GM13976 (cell line): Measurements from ENCODE around the gene PAPOLA.

Experiments used
- DNase-seq: peaks from one replicate; pipeline ENCODE4 v3.0.0; 2012; ENCODE audit warnings: low spot score
- CTCF ChIP-seq: IDR thresholded peaks from 2 replicates; pipeline ENCODE4 v1.5.1; 2012; ENCODE audit warnings: borderline replicate concordance, mild to moderate bottlenecking; ENCODE audit not compliant: insufficient read depth; ENCODE audit errors: extremely low read depth, missing control alignments, control extremely low read depth
- in situ Hi-C: fragments of 300-500 bp; cut with MboI; formaldehyde crosslinking; loops from one replicate; pipeline ENCODE4 v1.12.0; 2022; ENCODE audit warnings: low sequenced_read_pairs, mixed read lengths, inconsistent platforms; ENCODE audit not compliant: unreplicated experiment

The PAPOLA gene

DNA sequence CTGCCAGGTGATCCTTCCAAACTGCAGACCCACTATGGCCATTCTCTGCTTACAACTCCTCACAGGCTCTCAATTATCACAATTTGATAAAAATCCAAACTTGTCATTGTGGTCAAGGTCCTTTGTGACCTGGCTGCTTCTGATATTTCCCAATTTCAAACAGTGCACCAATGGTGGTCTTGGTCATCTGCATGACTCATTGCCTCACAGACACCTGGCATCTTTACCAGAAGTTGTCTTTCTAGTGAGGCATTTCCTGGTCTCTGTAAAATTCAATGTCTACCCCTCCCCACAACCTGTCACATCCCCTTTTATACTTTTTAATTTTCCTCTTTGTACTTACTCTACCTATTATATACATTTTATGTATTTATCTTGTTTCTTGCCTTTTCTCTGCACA, 17.8 kb upstream of the PAPOLA start:
- DNase-seq: no peak
- no peak for TF ChIP-seq CTCF
- in situ Hi-C loops: no loop called here

DNA sequence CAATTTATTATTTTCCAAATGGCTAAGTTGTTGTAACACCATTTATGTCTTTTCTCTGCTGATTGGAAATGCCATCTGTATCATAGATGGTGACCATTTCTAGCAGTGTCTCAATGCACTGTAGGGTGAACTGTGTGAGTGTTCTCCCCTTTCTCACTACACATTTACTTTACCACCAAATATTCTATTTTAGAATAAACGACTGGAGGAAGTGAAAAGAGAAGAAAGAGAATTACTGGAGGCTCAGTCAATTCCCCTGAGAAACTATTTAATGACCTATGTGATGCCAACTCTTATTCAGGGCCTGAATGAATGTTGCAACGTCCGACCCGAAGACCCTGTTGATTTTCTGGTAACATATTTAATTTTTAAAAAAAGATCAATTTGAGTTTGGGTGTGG, 15.5 kb upstream of the PAPOLA start:
- in situ Hi-C loops: no loop called here
- no peak for TF ChIP-seq CTCF
- no peak for DNase-seq

GRCh38 chr14:96489327-96489726, 12.9 kb upstream of the PAPOLA start:
- DNase-seq: no peak
- in situ Hi-C loops: no loop called here
- TF ChIP-seq CTCF: no peak

DNA sequence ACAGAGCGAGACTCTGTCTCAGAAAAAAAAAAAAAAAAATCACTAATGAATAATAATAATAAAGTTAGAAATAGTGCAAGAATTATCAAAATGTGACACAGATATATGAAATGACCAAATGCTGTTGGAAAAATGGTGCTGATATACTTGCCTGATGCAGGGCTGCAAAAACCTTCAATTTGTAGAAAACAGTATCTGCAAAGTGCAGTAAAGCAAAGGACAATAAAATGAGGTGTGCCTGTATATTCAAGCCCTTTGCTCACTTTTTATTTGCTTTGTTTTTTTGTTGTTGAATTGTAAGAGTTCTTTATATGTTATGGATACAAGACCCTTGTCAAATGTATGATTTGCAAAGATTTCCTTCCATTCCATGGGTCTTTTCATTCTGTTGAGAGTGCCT, 9.0 kb upstream of the PAPOLA start:
- TF ChIP-seq CTCF: no peak
- in situ Hi-C loops: no loop called here
- no peak for DNase-seq

- in situ Hi-C loops: no loop called here
- no peak for DNase-seq
- TF ChIP-seq CTCF: no peak
Observed at GRCh38 chr14:96494331-96494730, 7.9 kb upstream of the PAPOLA start.

DNA sequence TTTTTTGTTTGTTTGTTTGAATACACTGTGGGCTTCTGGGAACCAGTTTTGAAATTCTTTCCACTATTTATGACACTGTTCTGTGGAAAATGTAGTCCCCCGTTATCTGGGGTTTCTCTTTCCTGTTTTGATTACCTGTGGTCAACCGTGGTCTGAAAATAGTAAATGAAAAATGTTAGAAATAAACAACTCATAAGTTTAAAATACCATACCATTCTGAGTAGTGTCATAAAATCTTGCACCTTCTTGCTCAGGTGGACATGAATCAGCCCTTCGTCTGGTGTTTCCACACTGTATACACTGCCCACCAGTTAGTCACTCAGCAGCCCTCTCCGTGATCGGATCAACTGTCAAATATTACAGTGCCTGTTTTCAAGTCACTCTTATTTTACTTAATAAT, 5.1 kb upstream of the PAPOLA start:
- TF ChIP-seq CTCF: no peak
- in situ Hi-C loops: no loop called here

GRCh38 chr14:96497586-96497985, 4.6 kb upstream of the PAPOLA start:
- in situ Hi-C loops: no loop called here
- no peak for TF ChIP-seq CTCF
- no peak for DNase-seq

More for the DNA sequence above, 5.1 kb upstream of the PAPOLA start:
- peak; percentile 41 for DNase-seq
